ENCODE results near the gene VTCN1.

DNA sequence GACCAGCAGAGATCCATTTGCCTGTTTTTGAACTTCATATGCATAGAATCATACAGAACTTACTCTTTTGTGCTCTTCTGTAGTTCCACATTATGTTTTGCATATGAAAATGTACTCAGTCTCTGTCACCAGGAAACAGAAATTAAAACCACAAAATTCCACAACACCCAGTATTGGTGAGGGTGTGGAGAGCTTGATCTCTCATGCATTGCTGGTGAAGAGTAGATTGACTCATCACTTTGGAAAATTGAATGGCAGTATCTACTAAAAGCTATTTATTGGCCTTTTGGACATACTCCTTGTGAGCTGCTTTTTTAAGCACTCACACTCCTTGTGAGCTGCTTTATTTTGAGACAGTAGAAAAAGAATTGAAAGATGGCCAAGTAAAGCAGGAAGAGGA is 43.3 kb downstream of the VTCN1 start:
- TF ChIP-seq, protein P1, sequence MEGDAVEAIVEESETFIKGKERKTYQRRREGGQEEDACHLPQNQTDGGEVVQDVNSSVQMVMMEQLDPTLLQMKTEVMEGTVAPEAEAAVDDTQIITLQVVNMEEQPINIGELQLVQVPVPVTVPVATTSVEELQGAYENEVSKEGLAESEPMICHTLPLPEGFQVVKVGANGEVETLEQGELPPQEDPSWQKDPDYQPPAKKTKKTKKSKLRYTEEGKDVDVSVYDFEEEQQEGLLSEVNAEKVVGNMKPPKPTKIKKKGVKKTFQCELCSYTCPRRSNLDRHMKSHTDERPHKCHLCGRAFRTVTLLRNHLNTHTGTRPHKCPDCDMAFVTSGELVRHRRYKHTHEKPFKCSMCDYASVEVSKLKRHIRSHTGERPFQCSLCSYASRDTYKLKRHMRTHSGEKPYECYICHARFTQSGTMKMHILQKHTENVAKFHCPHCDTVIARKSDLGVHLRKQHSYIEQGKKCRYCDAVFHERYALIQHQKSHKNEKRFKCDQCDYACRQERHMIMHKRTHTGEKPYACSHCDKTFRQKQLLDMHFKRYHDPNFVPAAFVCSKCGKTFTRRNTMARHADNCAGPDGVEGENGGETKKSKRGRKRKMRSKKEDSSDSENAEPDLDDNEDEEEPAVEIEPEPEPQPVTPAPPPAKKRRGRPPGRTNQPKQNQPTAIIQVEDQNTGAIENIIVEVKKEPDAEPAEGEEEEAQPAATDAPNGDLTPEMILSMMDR (IDR thresholded peaks at IDR 0.05): no peak
- TF ChIP-seq ZNF423 (CRISPR knock-in tag; IDR thresholded peaks at IDR 0.05): no peak
- TF ChIP-seq, protein P2, sequence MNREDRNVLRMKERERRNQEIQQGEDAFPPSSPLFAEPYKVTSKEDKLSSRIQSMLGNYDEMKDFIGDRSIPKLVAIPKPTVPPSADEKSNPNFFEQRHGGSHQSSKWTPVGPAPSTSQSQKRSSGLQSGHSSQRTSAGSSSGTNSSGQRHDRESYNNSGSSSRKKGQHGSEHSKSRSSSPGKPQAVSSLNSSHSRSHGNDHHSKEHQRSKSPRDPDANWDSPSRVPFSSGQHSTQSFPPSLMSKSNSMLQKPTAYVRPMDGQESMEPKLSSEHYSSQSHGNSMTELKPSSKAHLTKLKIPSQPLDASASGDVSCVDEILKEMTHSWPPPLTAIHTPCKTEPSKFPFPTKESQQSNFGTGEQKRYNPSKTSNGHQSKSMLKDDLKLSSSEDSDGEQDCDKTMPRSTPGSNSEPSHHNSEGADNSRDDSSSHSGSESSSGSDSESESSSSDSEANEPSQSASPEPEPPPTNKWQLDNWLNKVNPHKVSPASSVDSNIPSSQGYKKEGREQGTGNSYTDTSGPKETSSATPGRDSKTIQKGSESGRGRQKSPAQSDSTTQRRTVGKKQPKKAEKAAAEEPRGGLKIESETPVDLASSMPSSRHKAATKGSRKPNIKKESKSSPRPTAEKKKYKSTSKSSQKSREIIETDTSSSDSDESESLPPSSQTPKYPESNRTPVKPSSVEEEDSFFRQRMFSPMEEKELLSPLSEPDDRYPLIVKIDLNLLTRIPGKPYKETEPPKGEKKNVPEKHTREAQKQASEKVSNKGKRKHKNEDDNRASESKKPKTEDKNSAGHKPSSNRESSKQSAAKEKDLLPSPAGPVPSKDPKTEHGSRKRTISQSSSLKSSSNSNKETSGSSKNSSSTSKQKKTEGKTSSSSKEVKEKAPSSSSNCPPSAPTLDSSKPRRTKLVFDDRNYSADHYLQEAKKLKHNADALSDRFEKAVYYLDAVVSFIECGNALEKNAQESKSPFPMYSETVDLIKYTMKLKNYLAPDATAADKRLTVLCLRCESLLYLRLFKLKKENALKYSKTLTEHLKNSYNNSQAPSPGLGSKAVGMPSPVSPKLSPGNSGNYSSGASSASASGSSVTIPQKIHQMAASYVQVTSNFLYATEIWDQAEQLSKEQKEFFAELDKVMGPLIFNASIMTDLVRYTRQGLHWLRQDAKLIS (CRISPR knock-in tag; IDR thresholded peaks at IDR 0.05; ENCODE audit: borderline replicate concordance): no peak
- TF ChIP-seq FOXJ3 (CRISPR knock-in tag; IDR thresholded peaks at IDR 0.05; ENCODE audit: borderline replicate concordance): no peak
- TF ChIP-seq, protein P3, sequence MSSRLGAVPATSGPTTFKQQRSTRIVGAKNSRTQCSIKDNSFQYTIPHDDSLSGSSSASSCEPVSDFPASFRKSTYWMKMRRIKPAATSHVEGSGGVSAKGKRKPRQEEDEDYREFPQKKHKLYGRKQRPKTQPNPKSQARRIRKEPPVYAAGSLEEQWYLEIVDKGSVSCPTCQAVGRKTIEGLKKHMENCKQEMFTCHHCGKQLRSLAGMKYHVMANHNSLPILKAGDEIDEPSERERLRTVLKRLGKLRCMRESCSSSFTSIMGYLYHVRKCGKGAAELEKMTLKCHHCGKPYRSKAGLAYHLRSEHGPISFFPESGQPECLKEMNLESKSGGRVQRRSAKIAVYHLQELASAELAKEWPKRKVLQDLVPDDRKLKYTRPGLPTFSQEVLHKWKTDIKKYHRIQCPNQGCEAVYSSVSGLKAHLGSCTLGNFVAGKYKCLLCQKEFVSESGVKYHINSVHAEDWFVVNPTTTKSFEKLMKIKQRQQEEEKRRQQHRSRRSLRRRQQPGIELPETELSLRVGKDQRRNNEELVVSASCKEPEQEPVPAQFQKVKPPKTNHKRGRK (CRISPR knock-in tag; IDR thresholded peaks at IDR 0.05; ENCODE audit: borderline replicate concordance): no peak
- TF ChIP-seq, protein P4, sequence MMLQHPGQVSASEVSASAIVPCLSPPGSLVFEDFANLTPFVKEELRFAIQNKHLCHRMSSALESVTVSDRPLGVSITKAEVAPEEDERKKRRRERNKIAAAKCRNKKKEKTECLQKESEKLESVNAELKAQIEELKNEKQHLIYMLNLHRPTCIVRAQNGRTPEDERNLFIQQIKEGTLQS (CRISPR knock-in tag; conservative IDR thresholded peaks at IDR 0.05): no peak
- TF ChIP-seq ZNF138 (CRISPR knock-in tag; conservative IDR thresholded peaks at IDR 0.05): no peak
- TF ChIP-seq, protein P5, sequence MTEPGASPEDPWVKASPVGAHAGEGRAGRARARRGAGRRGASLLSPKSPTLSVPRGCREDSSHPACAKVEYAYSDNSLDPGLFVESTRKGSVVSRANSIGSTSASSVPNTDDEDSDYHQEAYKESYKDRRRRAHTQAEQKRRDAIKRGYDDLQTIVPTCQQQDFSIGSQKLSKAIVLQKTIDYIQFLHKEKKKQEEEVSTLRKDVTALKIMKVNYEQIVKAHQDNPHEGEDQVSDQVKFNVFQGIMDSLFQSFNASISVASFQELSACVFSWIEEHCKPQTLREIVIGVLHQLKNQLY (CRISPR knock-in tag; IDR thresholded peaks at IDR 0.05): no peak
- no peak for TF ChIP-seq JUN (CRISPR knock-in tag; IDR thresholded peaks at IDR 0.05)
- no peak for TF ChIP-seq CREB1 (CRISPR knock-in tag; IDR thresholded peaks at IDR 0.05)
- no peak for TF ChIP-seq SP1 (CRISPR knock-in tag; conservative IDR thresholded peaks at IDR 0.05)

All from WTC11 (cell line).